Measurements from ENCODE around the gene GSE1. TPM values are rescaled to one million over a fixed set of nuclear protein-coding genes. Genes with fewer than 3 reads are reported as not detected.

GSE1 gene
- total RNA-seq, 8 experiments from 2014 or later: 13.0 to 63.2 (median 38.5) TPM

DNA sequence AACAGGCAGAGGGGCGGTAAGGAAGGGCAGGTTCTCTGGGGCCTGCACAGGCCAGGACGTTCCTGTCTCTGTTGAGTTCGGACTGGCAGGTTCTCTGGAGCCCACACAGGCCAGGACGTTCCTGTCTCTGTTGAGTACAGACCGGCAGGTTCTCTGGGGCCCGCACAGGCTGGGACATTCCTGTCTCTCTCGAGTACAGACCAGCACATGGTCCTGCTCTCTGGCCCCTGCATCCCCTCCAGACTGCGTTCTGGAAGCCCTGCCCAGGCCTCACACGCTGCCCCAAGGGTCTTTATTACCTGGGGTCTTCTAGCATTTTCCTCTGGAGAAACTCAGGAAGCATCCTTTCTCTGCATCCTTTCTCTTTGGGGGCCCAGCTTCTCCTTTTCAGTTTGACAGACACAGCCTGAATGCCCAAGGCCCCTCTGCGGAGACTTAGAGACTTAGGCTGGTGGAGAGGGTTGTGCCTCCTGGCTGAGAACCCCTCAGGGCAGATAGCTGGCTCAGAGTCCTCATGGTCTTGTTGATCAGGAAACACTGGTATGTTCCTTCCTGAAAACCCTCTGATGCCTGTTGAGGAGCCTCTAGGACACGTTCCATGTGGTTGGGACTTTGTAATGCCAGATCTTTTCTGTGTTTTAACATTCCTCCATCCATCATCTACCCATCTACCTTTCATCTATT lies 18.0 kb upstream of the GSE1 start:
- in situ Hi-C loops (cut with MboI; ENCODE audit: low pct_unique_long_range_greater_than_20kb in 2 of 9, low sequenced_read_pairs in 9 of 9, unreplicated experiment in 9 of 9): loop anchor here in 1 of 9 experiments (25.0 kb wide), 1 partner anchor 308 kb away; no protein-coding TSS in a partner anchor
- ATAC-seq (replicated peaks in 6 of 8): no peak
- peaks cover 56 to 62% of the 10 kb centered on the region in 2 donors for H3K4me1 ChIP-seq (replicated peaks in 1 of 2)
- peak overlapping the region; percentile 83 to 91 for H3K27ac ChIP-seq
- no peak overlapping the region for H3K4me3 ChIP-seq
- WGBS, 10 experiments: 73 to 94% (median 80%) methylated on average over 1 to 4 of the region's 11 CpGs; no CpG with 5 or more reads in 5 of the 10 experiments

DNA sequence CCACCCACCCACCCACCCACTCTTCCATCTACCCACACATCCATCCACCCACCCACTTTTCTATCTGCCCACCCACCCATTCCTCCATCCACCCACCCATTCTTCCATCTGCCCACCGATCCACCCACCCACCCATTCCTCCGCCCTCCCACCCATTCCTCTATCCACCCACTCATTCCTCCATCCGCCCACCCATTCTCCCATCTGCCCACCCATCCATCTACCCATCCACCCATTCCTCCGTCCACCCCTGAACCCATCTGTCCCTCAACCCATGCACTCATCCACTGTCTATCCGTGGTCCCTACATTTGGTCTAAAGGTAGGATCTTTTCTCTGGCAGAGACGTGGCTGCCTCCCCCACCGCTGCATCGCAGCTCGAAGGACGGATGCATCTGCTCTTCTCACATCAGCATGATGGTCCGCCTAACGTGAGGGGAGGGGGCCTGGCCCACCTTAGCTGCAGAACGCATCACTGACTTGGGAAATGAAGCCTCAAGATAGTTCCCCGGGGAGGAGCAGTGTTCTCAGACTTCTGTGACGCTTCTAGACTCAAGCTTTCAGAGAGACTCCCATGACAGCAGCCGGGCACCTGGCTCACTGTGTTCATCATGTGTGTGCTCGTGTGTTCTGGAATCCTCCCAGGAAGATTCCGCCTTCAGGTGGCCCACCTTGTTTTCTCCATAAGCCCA lies 17.2 kb upstream of the GSE1 start:
- Histone ChIP-seq H3K4me3 (no peak overlapping the region), H3K27ac (no peak overlapping the region), H3K4me1 (replicated peaks in 1 of 2) (peaks cover 65 to 71% of the 10 kb centered on the region in 2 donors)
- WGBS, 10 experiments: 72 to 100% (median 91%) methylated on average over 1 to 5 of the region's 18 CpGs; no CpG with 5 or more reads in 2 of the 10 experiments
- in situ Hi-C loops (cut with MboI; ENCODE audit: low pct_unique_long_range_greater_than_20kb in 2 of 9, low sequenced_read_pairs in 9 of 9, unreplicated experiment in 9 of 9): loop anchor here in 1 of 9 experiments (25.0 kb wide), 1 partner anchor 309 kb away; no protein-coding TSS in a partner anchor
- ATAC-seq (replicated peaks in 6 of 8): no peak

DNA sequence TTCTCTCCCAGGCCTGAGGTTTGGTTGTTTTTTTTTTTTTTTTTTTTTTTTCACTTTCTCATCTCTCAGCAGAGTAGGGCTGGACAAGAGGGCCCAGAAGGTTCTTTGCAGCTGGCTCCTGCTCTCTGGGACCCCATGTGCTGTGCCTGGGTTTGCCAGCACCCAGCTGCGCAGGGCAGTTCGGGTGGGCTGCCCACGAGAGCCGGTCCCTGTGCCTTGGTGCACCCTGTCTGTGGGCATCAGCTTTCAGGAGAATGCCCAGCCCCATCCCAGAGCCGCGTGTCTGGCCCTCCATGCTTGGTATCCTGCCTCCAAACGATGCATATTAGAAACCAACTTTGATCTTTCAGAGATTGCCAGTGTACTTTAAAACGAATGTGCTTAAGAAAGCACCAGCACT lies 15.0 kb upstream of the GSE1 start:
- in situ Hi-C loops (cut with MboI; ENCODE audit: low pct_unique_long_range_greater_than_20kb in 2 of 9, low sequenced_read_pairs in 9 of 9, unreplicated experiment in 9 of 9): loop anchor here in 1 of 9 experiments (25.0 kb wide), 1 partner anchor 311 kb away; no protein-coding TSS in a partner anchor
- Histone ChIP-seq H3K4me1 (replicated peaks in 1 of 2) (peaks cover 67 to 74% of the 10 kb centered on the region in 2 donors), H3K27ac (no peak overlapping the region), H3K4me3 (no peak overlapping the region)
- 100% methylated on average over 1 to 3 of the region's 8 CpGs; no CpG with 5 or more reads in 8 of the 10 experiments for WGBS, 10 experiments
- ATAC-seq (replicated peaks in 6 of 8): no peak

DNA sequence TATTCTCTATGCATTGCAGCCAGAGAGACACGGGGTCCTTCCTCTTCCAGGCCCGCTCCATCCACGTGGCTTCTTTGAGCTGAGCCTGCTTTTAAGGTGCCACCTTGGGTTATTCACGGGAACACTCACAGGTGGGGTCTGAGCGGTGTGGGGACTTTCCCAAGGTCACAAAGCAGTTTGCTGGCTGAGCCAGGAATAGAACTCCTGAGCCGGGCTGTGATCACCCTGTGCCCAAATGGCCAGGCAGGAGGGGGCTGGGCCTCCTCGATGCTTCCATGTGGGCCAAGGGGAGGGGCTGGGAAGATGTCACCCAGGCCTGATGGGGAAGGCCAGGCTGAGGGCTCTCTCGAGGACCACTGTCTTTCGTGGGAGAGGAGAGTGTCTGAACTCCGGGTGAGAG lies 13.0 kb upstream of the GSE1 start:
- WGBS, 10 experiments: 30 to 84% methylated on average over 2 to 4 of the region's 10 CpGs; no CpG with 5 or more reads in 8 of the 10 experiments
- in situ Hi-C loops (cut with MboI; ENCODE audit: low pct_unique_long_range_greater_than_20kb in 2 of 9, low sequenced_read_pairs in 9 of 9, unreplicated experiment in 9 of 9): loop anchor here in 4 of 9 experiments (25.0 kb wide), 3 partner anchors 188 to 338 kb away; no protein-coding TSS in a partner anchor
- H3K4me1 ChIP-seq (replicated peaks in 1 of 2): peaks cover 65 to 67% of the 10 kb centered on the region in 2 donors
- no peak overlapping the region for H3K4me3 ChIP-seq
- peak in 5 of 8 experiments; percentile 4 to 30 (median 28) for ATAC-seq (replicated peaks in 6 of 8)
- H3K27ac ChIP-seq: peak overlapping the region; percentile 75 to 81

DNA sequence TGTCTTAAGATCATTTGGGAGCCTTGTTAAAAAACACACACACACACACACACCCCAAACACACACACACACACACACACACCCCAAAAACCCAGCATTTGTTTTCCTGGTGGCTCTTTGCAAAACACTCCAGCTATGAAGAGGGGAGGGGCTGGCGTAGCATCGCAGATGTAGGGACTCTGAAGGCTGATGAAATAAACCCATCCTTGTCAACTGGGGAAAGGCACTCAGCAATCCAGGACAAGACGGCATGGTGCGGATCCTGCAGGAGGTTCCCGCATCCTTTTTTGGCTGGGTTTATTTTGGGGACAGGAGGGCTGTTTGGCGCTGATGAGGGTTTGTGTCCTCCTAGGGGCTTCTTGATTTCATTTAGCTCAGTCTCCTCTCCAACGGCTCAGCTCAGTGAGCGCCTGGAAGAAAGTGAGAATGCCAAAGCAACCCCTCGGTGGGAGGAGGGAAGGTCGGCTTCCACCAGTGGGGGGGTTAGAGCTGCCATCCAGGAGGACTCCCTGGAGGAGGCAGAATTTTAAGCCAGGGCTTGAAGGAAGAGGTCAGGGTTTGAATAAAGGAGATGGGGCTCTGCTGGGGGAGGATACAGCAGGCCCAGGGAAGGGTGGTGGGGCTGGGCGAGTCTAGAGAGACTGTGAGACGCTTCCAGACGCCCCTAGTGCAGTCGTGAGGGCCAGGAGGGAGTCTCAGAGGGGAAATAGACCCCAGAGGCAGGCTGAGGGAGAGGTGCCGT lies 12.4 kb upstream of the GSE1 start:
- Histone ChIP-seq H3K4me3 (no peak overlapping the region), H3K27ac (peak overlapping the region; percentile 75 to 81), H3K4me1 (replicated peaks in 1 of 2) (peaks cover 66 to 67% of the 10 kb centered on the region in 2 donors)
- peak in 5 of 8 experiments; percentile 10 to 51 (median 21) for ATAC-seq (replicated peaks in 6 of 8)
- WGBS, 10 experiments: 0 to 100% (median 69%) methylated on average over 1 to 4 of the region's 15 CpGs; no CpG with 5 or more reads in 5 of the 10 experiments
- in situ Hi-C loops (cut with MboI; ENCODE audit: low pct_unique_long_range_greater_than_20kb in 2 of 9, low sequenced_read_pairs in 9 of 9, unreplicated experiment in 9 of 9): loop anchor here in 4 of 9 experiments (25.0 kb wide), 3 partner anchors 188 to 338 kb away; no protein-coding TSS in a partner anchor

DNA sequence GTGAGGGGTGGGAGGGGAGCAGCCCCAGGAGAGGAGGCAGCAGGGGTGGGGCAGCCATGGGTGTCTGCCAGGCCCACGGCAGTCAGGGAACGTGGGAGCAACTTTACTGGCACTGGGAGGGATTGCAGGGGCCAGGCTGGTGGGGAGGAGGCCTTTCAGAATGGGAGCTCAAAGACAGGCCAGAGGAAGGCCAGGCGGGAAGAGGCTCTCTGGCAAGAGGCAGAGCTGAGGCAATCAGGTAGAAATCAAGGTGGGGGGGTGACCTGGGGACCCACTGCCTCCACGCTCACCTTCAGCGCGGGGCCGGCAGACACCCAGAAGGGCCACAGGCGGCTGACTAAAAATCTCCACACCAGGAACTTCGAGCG lies 11.9 kb upstream of the GSE1 start:
- no peak overlapping the region for H3K4me3 ChIP-seq
- 80 to 90% (median 85%) methylated on average over 1 to 7 of the region's 10 CpGs; no CpG with 5 or more reads in 5 of the 10 experiments for WGBS, 10 experiments
- peak; percentile 12 to 50 (median 20) for ATAC-seq (replicated peaks in 6 of 8)
- peak overlapping the region; percentile 75 to 81 for H3K27ac ChIP-seq
- in situ Hi-C loops (cut with MboI; ENCODE audit: low pct_unique_long_range_greater_than_20kb in 2 of 9, low sequenced_read_pairs in 9 of 9, unreplicated experiment in 9 of 9): loop anchor here in 4 of 9 experiments (25.0 kb wide), 3 partner anchors 189 to 339 kb away; no protein-coding TSS in a partner anchor
- H3K4me1 ChIP-seq (replicated peaks in 1 of 2): peaks cover 68% of the 10 kb centered on the region in 2 donors

DNA sequence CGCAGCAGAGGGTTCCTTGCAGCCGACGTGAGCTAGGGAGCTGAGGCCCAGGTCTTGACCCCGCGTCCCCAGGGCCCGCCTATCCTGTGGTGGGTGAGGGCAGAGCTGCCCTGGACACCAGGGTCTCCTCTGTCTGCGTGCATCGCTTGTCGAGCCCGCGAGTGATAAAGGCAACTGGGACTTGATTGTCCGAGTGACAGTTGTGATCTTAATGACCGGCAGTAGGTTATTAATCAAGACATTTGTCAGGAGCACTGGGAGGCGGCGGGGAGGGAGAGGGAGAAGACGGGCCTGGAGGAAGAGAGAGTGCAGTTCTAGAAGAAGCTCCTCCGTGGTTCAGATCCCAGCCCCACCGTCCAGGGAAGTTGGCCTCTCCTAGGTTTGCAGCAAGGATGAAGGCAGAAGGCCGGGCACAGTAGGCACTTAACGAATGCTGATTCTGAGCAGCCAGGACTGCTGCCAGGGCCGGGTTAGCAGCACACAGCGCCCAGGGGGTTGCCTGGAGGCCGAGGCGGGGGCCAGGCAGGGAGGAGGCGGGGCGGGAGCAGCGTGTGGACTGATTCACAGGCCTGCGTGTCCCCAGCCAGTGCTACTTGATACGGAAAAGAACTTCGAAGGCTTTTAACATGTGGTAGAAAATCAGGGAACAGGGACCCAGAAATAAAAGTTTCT lies 11.3 kb upstream of the GSE1 start:
- H3K4me1 ChIP-seq (replicated peaks in 1 of 2): peaks cover 72 to 74% of the 10 kb centered on the region in 2 donors
- no peak overlapping the region for H3K4me3 ChIP-seq
- 7 to 100% (median 46%) methylated on average over 1 to 13 of the region's 30 CpGs; no CpG with 5 or more reads in 4 of the 10 experiments for WGBS, 10 experiments
- peak in 7 of 8 experiments; percentile 55 to 81 (median 77) for ATAC-seq (replicated peaks in 6 of 8)
- in situ Hi-C loops (cut with MboI; ENCODE audit: low pct_unique_long_range_greater_than_20kb in 2 of 9, low sequenced_read_pairs in 9 of 9, unreplicated experiment in 9 of 9): loop anchor here in 4 of 9 experiments (25.0 kb wide), 3 partner anchors 190 to 340 kb away; no protein-coding TSS in a partner anchor
- H3K27ac ChIP-seq: peak overlapping the region; percentile 75 to 81

DNA sequence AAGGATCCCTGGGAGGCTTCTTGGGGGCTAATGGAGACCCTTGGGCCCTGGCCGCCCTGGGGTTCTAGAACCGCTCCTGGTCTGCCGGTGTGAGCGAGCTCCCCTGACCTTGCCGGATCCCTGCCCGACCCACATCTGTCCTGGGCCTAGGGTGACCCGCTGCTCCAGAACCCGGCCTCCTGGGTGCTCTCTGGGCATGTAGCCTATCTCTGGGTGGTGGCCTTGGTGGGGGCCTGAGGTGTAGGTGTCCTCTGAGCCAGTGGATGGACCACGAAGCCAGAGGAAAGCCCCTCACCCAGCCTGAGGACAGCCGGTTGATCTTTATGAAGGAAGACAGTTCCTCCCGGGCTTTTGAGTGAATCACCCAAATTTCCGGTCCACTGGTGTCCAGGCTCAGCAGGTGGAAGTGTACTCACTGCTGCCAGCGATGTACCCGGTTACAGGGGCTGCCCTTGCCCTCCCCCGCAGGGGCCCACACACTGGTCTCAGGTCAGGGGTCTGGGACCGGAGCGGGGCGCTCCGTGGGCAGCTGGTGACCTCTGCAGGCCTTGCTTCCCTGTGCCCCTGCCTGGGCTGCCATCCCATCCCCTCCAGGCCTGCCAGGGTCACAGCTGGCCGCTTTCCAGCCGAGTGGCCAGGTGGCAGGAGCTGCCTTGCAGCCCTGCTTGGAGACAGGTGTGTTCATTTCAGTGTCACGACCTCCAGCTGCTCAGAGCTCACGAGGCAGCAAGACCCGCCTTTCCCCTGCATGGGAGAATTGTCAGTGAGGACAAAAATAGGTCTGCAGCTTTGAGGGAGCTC lies 10.5 kb upstream of the GSE1 start:
- peaks cover 79 to 80% of the 10 kb centered on the region in 2 donors for H3K4me1 ChIP-seq (replicated peaks in 1 of 2)
- in situ Hi-C loops (cut with MboI; ENCODE audit: low pct_unique_long_range_greater_than_20kb in 2 of 9, low sequenced_read_pairs in 9 of 9, unreplicated experiment in 9 of 9): loop anchor here in 4 of 9 experiments (25.0 kb wide), 3 partner anchors 190 to 340 kb away; no protein-coding TSS in a partner anchor
- 20 to 96% (median 51%) methylated on average over 1 to 5 of the region's 24 CpGs; no CpG with 5 or more reads in 6 of the 10 experiments for WGBS, 10 experiments
- H3K27ac ChIP-seq: peak overlapping the region; percentile 75 to 81
- peak in 3 of 8 experiments; percentile 1 to 5 (median 2) for ATAC-seq (replicated peaks in 6 of 8)
- H3K4me3 ChIP-seq: no peak overlapping the region

DNA sequence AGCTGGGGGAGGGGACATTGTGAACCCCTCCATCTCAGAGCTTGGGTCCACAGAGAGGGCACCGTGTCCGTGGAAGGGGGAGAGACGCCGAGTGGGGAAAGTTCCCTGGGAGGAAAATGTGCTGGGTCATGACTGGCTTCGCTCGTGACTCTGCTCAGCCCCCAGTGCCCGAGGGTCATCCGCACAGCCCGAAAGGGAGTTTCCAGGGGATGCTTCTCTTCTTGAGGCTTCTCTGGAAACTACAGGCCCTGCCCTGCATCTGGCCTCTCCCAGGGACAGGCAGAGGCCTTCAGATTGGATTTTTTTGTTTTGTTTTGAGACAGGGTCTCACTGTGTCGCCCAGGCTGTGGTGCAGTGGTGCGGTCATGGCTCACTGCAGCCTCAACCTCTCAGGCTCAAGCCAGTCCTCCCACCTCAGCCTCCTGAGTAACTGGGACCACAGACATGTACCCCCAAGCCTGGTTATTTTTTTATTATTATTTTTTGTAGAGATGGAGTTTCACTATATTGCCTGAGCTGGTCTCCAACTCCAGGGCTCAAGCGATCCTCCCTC lies 9.8 kb upstream of the GSE1 start:
- Histone ChIP-seq H3K4me1 (replicated peaks in 1 of 2) (peaks cover 86 to 87% of the 10 kb centered on the region in 2 donors), H3K27ac (peak overlapping the region; percentile 75 to 81), H3K4me3 (no peak overlapping the region)
- in situ Hi-C loops (cut with MboI; ENCODE audit: low pct_unique_long_range_greater_than_20kb in 2 of 9, low sequenced_read_pairs in 9 of 9, unreplicated experiment in 9 of 9): loop anchor here in 4 of 9 experiments (25.0 kb wide), 3 partner anchors 191 to 341 kb away; no protein-coding TSS in a partner anchor
- WGBS, 10 experiments: 91 to 100% (median 100%) methylated on average over 1 to 3 of the region's 12 CpGs; no CpG with 5 or more reads in 2 of the 10 experiments
- peak in 3 of 8 experiments; percentile 3 to 48 (median 5) for ATAC-seq (replicated peaks in 6 of 8)

DNA sequence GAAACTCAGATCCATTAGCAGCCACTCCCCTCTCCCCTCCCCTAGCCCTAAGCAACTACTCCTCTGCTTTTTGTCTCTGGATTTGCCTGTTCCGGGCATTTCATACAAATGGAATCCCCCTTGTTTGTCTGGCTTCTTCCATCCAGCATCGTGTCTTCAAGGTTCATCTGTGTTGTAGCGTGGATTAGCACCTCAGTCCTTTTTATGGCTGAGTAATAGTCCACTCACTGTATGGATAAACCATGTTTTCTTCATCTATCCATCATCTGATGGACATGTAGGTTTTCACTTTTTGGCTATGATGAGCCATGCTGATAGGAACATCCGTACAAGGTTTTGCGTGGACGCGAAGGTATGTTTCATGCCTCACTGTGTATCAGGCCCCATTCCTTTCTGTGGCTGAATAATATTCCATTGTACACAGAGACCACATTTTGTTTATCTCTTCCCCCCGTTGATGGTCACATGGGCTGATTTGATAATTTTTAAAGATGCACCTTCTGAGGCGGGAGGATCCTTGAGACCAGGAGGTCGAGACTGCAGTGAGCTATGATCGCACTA lies 8.9 kb upstream of the GSE1 start:
- 80 to 100% (median 95%) methylated on average over 1 to 8 of the region's 11 CpGs; no CpG with 5 or more reads in 1 of the 10 experiments for WGBS, 10 experiments
- peaks cover 91 to 92% of the 10 kb centered on the region in 2 donors for H3K4me1 ChIP-seq (replicated peaks in 1 of 2)
- no peak for ATAC-seq (replicated peaks in 6 of 8)

More for the DNA sequence above, 8.9 kb upstream of the GSE1 start:
- no peak overlapping the region for H3K4me3 ChIP-seq
- H3K27ac ChIP-seq: no peak overlapping the region
- in situ Hi-C loops (cut with MboI; ENCODE audit: low pct_unique_long_range_greater_than_20kb in 2 of 9, low sequenced_read_pairs in 9 of 9, unreplicated experiment in 9 of 9): loop anchor here in 4 of 9 experiments (25.0 kb wide), 3 partner anchors 192 to 342 kb away; no protein-coding TSS in a partner anchor
